Measurements from ENCODE around the gene LAPTM5.

LAPTM5 gene

GRCh38 chr1:30714536-30715090 lies 43.0 kb downstream of the LAPTM5 start:
- DNase-seq (ENCODE audit: low read depth) = no peak

GRCh38 chr1:30714025-30714424 lies 43.5 kb downstream of the LAPTM5 start:
- DNase-seq (ENCODE audit: low read depth) = no peak

- no peak for DNase-seq (ENCODE audit: low read depth)
Measured at GRCh38 chr1:30713311-30713710, 44.3 kb downstream of the LAPTM5 start.

- DNase-seq (ENCODE audit: low read depth) = no peak
Measured at GRCh38 chr1:30712583-30712982, 45.0 kb downstream of the LAPTM5 start.

- DNase-seq (ENCODE audit: low read depth) = no peak
Measured at GRCh38 chr1:30710407-30710806, 47.2 kb downstream of the LAPTM5 start.

- no peak for DNase-seq (ENCODE audit: low read depth)
Measured at GRCh38 chr1:30708361-30708728, 49.2 kb downstream of the LAPTM5 start.

GRCh38 chr1:30707412-30708360 lies 49.9 kb downstream of the LAPTM5 start:
- DNase-seq (ENCODE audit: low read depth) = peak; percentile 20

GRCh38 chr1:30706528-30706927 lies 51.0 kb downstream of the LAPTM5 start:
- DNase-seq (ENCODE audit: low read depth) = no peak

GRCh38 chr1:30705698-30706097 lies 51.9 kb downstream of the LAPTM5 start:
- no peak for DNase-seq (ENCODE audit: low read depth)

- DNase-seq (ENCODE audit: low read depth) = no peak
Measured at GRCh38 chr1:30704765-30705509, 52.6 kb downstream of the LAPTM5 start.

- no peak for DNase-seq (ENCODE audit: low read depth)
Measured at GRCh38 chr1:30704271-30704670, 53.3 kb downstream of the LAPTM5 start.

GRCh38 chr1:30702823-30703222 lies 54.8 kb downstream of the LAPTM5 start:
- DNase-seq (ENCODE audit: low read depth) = no peak

GRCh38 chr1:30701258-30701633 lies 56.3 kb downstream of the LAPTM5 start:
- DNase-seq (ENCODE audit: low read depth) = no peak

GRCh38 chr1:30700528-30701257 lies 56.9 kb downstream of the LAPTM5 start:
- peak; percentile 34 for DNase-seq (ENCODE audit: low read depth)

- no peak for DNase-seq (ENCODE audit: low read depth)
Measured at GRCh38 chr1:30699762-30700161, 57.8 kb downstream of the LAPTM5 start.

GRCh38 chr1:30698401-30698981 lies 59.1 kb downstream of the LAPTM5 start:
- no peak for DNase-seq (ENCODE audit: low read depth)

GRCh38 chr1:30697571-30698376 lies 59.8 kb downstream of the LAPTM5 start:
- no peak for DNase-seq (ENCODE audit: low read depth)

- DNase-seq (ENCODE audit: low read depth) = no peak
Measured at GRCh38 chr1:30696831-30697230, 60.7 kb downstream of the LAPTM5 start.

GRCh38 chr1:30695439-30695841 lies 62.1 kb downstream of the LAPTM5 start:
- DNase-seq (ENCODE audit: low read depth) = no peak

GRCh38 chr1:30694280-30695175 lies 63.0 kb downstream of the LAPTM5 start:
- no peak for DNase-seq (ENCODE audit: low read depth)
